OCI-LY3 (cell line): ENCODE results near the gene PYY.
"Not testable (repeated sequence)": the region's sequence is repeated elsewhere in the genome, so short reads cannot be mapped to it uniquely, and the experiment has no call there.

Experiments used
- H2AFZ ChIP-seq: fragments of 200-600, 300-600 bp; shearing (Covaris generic); 2 replicates; pipeline ENCODE4 v1.6.0; 2014; ENCODE audit warnings: antibody characterized with exemption, low read depth, low read length
- H3K27ac ChIP-seq: fragments of 200-600, 300-600 bp; sonication (generic); 2 replicates; pipeline ENCODE4 v1.5.1; 2014; ENCODE audit warnings: mild to moderate bottlenecking, low read length, moderate library complexity, mixed read lengths
- H3K27me3 ChIP-seq: fragments of 200-600, 300-600 bp; sonication (generic); 2 replicates; pipeline ENCODE4 v1.6.1; 2014; ENCODE audit warnings: low read depth, low read length, mixed read lengths
- H3K36me3 ChIP-seq: fragments of 200-600, 300-600 bp; sonication (generic); replicated peaks from 2 replicates; pipeline ENCODE3; 2014; ENCODE audit warnings: low read depth, low read length, mixed read lengths
- H3K4me1 ChIP-seq: fragments of 300-600, 200-600 bp; sonication (generic); 2 replicates; pipeline ENCODE4 v1.6.1; 2014; ENCODE audit warnings: low read length, mixed read lengths
- H3K4me2 ChIP-seq: fragments of 200-600, 300-600 bp; sonication (generic); 2 replicates; pipeline ENCODE4 v1.6.1; 2014; ENCODE audit warnings: low read length, mixed read lengths
- H3K4me3 ChIP-seq: fragments of 300-600, 200-600 bp; sonication (generic); 2 replicates; pipeline ENCODE4 v1.5.1; 2014; ENCODE audit warnings: antibody characterized with exemption, mild to moderate bottlenecking, low read length, moderate library complexity
- H3K79me2 ChIP-seq: fragments of 300-600, 200-600 bp; shearing (Covaris generic); 2 replicates; pipeline ENCODE4 v1.6.1; 2014; ENCODE audit warnings: mild to moderate bottlenecking, low read length, mixed read lengths
- H3K9ac ChIP-seq: fragments of 300-600, 200-600 bp; shearing (Covaris generic); 2 replicates; pipeline ENCODE4 v1.6.0; 2014; ENCODE audit warnings: mild to moderate bottlenecking, low read length, moderate library complexity
- H3K9me3 ChIP-seq: fragments of 200-600, 300-600 bp; shearing (Covaris generic); 2 replicates; pipeline ENCODE4 v1.6.1; 2014; ENCODE audit warnings: low read length, mixed read lengths; ENCODE audit not compliant: insufficient read depth
- H4K20me1 ChIP-seq: fragments of 200-600, 300-600 bp; sonication (generic); 2 replicates; pipeline ENCODE4 v1.6.1; 2016; ENCODE audit warnings: low read length, mixed read lengths; ENCODE audit not compliant: insufficient read depth
- EZH2phosphoT487 ChIP-seq: fragments of 200-600 bp; shearing (Covaris generic); IDR thresholded peaks from 2 replicates; pipeline ENCODE4 v1.6.1; 2018; ENCODE audit warnings: antibody characterized with exemption, mixed run types, low read depth
- TF ChIP-seq, protein P1 (sequence below): fragments of 200-600, 300-600 bp; sonication (generic); IDR thresholded peaks from 2 replicates; pipeline ENCODE4 v1.5.1; 2014; ENCODE audit warnings: antibody characterized with exemption, low read length, low read depth

The PYY gene

DNA sequence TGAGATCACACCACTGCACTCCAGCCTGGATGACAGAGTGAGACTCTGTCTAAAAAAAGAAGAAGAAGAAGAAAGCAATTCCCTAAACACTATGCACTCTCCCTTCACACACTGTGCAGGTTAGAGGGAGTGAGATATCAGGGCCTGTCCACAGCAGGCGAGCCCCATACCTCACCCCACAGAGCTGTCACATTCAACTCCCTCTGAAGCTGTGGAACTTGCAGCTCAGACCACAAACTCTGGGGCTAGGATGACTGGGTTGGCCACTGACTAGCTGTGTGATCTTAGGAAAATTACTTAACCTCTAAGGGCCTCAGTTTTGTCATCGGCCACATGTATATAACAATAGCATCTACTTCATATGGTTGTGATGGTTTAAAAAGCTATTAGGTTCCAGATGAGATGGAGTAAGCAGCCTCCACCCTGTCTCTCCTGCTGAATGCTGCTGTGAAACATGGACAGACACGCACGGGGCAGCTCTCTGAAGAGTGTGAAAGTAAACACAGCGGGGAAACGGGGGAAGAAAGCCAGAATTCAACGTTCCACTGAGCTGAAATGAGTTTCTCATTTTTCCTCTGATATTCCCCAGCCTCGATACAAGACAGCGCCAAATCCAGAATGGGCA lies 13.6 kb upstream of the PYY start:
- no peak overlapping the region for H3K9ac ChIP-seq
- TF ChIP-seq, protein P1, sequence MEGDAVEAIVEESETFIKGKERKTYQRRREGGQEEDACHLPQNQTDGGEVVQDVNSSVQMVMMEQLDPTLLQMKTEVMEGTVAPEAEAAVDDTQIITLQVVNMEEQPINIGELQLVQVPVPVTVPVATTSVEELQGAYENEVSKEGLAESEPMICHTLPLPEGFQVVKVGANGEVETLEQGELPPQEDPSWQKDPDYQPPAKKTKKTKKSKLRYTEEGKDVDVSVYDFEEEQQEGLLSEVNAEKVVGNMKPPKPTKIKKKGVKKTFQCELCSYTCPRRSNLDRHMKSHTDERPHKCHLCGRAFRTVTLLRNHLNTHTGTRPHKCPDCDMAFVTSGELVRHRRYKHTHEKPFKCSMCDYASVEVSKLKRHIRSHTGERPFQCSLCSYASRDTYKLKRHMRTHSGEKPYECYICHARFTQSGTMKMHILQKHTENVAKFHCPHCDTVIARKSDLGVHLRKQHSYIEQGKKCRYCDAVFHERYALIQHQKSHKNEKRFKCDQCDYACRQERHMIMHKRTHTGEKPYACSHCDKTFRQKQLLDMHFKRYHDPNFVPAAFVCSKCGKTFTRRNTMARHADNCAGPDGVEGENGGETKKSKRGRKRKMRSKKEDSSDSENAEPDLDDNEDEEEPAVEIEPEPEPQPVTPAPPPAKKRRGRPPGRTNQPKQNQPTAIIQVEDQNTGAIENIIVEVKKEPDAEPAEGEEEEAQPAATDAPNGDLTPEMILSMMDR = no peak
- TF ChIP-seq EZH2phosphoT487 = no peak
- H2AFZ ChIP-seq = peak overlapping the region; percentile 39
- H3K4me1 ChIP-seq = peaks cover 8% of the 10 kb centered on the region
- H4K20me1 ChIP-seq = no peaks in the 10 kb centered on the region
- no peak overlapping the region for H3K27ac ChIP-seq
- no peak overlapping the region for H3K4me3 ChIP-seq
- H3K4me2 ChIP-seq = peak overlapping the region; percentile 14; the same call in 1 of the 2 replicates
- H3K36me3 ChIP-seq = no peaks in the 10 kb centered on the region
- H3K27me3 ChIP-seq = no peaks in the 10 kb centered on the region
- no peaks in the 10 kb centered on the region for H3K79me2 ChIP-seq
- H3K9me3 ChIP-seq = no peaks in the 10 kb centered on the region

DNA sequence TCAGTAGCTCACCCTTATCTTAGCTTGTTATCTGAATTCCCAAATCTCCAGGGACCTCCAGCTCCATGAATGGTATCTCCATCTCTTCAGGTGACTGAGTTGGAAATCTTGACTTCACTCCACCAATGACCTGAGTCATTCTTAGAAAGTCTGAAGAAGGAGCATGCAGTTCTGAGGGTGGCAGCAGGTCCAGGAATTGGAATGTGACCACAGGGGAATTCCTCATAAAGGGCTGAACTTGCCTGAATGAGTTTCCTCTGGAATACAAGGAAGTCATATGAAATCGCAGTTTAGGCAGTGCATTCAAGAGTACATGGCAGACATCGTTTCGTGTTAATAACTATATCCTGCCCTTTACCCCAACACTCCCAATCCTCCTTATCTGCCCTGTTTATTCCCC lies 12.5 kb upstream of the PYY start:
- Histone ChIP-seq H3K4me3 (no peak overlapping the region), H3K27me3 (no peaks in the 10 kb centered on the region), H3K4me2 (no peak overlapping the region), H3K79me2 (no peaks in the 10 kb centered on the region), H3K9me3 (no peaks in the 10 kb centered on the region), H2AFZ (no peak overlapping the region), H3K4me1 (peaks cover 14% of the 10 kb centered on the region), H3K27ac (no peak overlapping the region), H3K36me3 (no peaks in the 10 kb centered on the region), H4K20me1 (no peaks in the 10 kb centered on the region), H3K9ac (no peak overlapping the region)
- TF ChIP-seq, protein P1 = no peak
- no peak for TF ChIP-seq EZH2phosphoT487

DNA sequence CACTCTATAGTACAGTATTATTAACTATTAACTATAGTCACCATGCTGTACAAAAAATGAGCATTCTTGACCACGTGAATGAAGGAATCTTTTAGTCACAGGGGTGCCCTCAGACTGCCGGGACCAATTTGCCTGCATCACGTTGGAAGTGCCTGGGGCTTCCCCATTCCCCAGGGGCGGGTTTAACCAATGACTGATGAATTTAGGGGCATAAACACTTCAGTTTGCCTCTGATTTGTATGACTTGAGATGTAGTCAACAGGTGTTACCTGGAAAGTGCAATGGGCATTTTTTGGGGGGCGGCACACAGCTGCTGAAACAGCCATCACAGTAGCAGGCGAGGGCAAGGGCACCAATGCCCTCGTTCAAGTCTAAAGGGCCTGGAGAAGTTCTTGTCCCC lies 8.7 kb upstream of the PYY start:
- H2AFZ ChIP-seq = peak overlapping the region; percentile 63; the same call in 1 of the 2 replicates
- peaks cover 14% of the 10 kb centered on the region for H3K4me1 ChIP-seq
- H3K27ac ChIP-seq = no peak overlapping the region
- no peaks in the 10 kb centered on the region for H3K36me3 ChIP-seq
- H3K4me3 ChIP-seq = peak overlapping the region; percentile 42
- H4K20me1 ChIP-seq = no peaks in the 10 kb centered on the region
- no peaks in the 10 kb centered on the region for H3K9me3 ChIP-seq
- peak overlapping the region; percentile 70 for H3K4me2 ChIP-seq
- TF ChIP-seq, protein P1 = no peak
- H3K79me2 ChIP-seq = no peaks in the 10 kb centered on the region
- no peaks in the 10 kb centered on the region for H3K27me3 ChIP-seq
- no peak overlapping the region for H3K9ac ChIP-seq

DNA sequence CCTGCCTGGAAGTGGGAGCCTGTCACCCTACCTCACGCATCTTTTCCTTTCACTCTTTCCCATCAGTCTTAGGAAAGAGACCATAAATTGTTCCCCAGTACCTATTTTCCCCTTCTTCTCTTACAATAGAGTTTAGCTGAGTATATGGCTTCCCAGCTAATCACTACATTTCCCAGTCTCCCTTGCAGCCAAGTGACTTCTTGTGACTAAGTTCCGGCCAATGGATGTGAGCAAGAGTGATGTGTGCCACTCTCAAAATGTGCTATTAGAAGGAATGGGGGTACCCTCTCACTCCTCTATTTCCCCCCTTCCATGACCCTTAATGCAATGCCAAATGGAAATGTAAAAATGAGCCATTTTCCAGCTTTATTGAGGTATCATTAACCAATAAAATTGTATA lies 8.2 kb upstream of the PYY start:
- no peaks in the 10 kb centered on the region for H3K79me2 ChIP-seq
- H4K20me1 ChIP-seq = no peaks in the 10 kb centered on the region
- peak overlapping the region; percentile 42 for H3K4me3 ChIP-seq
- TF ChIP-seq, protein P1 = no peak
- TF ChIP-seq EZH2phosphoT487 = no peak
- no peak overlapping the region for H3K27ac ChIP-seq
- peak overlapping the region; percentile 63; the same call in 1 of the 2 replicates for H2AFZ ChIP-seq
- H3K4me1 ChIP-seq = peaks cover 14% of the 10 kb centered on the region
- peak overlapping the region; percentile 70 for H3K4me2 ChIP-seq
- no peak overlapping the region for H3K9ac ChIP-seq
- no peaks in the 10 kb centered on the region for H3K9me3 ChIP-seq
- H3K36me3 ChIP-seq = no peaks in the 10 kb centered on the region
- H3K27me3 ChIP-seq = no peaks in the 10 kb centered on the region

DNA sequence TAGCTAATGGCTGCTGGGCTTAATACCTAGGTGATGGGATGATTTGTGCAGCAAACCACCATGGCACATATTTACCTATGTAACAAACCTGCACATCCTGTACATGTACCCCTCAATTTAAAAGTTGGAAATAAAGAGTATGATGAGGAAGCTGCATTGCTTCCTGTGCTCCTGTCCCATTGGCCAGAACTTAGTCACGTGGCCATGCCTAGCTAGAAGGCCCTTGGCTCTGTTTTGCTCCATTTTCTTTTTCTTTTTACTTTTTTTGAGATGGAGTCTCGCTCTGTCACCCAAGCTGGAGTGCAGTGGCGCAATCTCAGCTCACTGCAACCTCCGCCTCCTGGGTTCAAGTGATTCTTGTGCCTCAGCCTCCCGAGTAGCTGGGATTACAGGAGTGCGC lies 7.6 kb upstream of the PYY start:
- not testable (repeated sequence) for H2AFZ ChIP-seq, H3K27ac ChIP-seq, H3K9ac ChIP-seq, H3K36me3 ChIP-seq, H3K79me2 ChIP-seq, H4K20me1 ChIP-seq, H3K9me3 ChIP-seq, H3K27me3 ChIP-seq, H3K4me2 ChIP-seq, H3K4me3 ChIP-seq
- peaks cover 14% of the 10 kb centered on the region for H3K4me1 ChIP-seq
